ENCODE measurements around the gene EFCAB8.
A peak's percentile ranks its signal among the peaks of the same experiment; 100 is the strongest.
"Not testable (repeated sequence)": the region's sequence is repeated elsewhere in the genome, so short reads cannot be mapped to it uniquely, and the experiment has no call there.

The EFCAB8 gene

DNA sequence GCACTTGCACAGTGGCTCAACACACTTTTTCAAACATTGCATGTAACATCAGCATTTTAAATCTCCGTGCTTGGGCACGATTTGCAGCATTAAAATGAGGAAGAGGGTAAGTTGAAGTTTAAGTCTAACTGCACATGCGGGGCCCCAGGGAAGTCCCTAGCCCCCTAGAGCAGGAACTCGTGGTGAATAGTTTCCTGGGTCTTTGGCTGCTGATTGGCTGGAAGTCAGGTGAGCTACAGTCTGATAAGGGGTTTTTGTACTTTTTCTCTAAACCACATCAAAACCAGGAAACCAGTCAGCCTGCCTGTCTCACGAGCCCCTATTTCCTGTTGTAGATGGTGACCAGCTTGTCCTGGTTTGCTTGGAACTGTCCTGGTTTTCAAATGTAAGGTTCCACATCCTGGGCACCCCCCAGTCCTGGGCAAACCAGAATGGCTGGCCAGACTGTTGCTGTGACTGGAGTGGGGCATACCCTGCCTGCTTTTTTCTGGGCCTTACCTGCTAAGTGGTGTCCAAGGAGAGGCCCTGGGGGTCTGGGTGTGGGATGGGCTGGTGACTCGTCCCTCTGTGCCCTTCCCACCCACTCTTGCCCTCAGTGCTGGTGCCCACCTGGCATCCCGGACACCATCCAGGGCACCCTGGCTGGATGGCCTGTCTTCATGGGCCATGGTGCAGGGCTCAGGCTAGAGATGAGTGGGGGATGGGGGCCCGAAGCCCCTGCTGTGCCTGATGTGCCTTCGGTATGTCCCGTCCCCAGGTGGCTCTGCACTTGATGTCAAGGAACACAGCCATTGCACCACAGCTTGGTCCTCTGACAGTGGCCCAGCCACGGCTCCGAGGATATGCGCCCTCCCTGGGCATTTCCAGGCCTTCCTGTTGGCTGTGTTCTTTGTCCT is 113.7 kb downstream of the EFCAB8 start:
- DNase-seq (ENCODE audit: low read depth in 2 of 2): peak; percentile 71

DNA sequence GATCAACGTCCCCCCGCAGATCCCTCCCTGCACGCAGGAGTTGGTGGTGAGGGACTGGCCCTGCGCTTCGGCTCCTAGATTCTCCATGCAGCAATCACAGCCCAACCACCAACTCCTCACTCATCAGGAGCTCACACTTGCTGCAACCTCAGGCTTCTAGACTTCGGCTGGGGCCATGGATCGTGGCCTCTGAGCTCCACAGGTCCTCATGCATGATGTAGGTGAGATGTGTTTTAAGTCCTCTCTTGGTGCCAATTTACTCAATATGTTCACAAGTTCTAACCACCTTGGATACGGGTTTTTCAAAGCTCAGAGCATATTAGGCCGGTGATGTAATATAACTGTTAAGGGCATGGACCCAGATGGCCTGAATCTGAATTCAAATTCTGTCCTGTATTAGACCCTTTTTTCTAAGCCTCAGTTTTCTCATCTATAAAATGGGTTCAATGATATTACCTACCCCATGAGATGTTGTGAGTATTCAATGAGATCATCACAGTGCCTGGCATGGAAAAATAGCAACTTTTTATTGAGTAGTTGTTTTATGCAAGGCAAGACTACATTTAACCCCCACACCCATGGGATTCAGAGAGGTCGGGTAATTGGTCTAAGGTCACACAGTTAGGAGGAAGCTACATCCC is 114.5 kb downstream of the EFCAB8 start:
- DNase-seq (ENCODE audit: low read depth in 2 of 2): no peak

DNA sequence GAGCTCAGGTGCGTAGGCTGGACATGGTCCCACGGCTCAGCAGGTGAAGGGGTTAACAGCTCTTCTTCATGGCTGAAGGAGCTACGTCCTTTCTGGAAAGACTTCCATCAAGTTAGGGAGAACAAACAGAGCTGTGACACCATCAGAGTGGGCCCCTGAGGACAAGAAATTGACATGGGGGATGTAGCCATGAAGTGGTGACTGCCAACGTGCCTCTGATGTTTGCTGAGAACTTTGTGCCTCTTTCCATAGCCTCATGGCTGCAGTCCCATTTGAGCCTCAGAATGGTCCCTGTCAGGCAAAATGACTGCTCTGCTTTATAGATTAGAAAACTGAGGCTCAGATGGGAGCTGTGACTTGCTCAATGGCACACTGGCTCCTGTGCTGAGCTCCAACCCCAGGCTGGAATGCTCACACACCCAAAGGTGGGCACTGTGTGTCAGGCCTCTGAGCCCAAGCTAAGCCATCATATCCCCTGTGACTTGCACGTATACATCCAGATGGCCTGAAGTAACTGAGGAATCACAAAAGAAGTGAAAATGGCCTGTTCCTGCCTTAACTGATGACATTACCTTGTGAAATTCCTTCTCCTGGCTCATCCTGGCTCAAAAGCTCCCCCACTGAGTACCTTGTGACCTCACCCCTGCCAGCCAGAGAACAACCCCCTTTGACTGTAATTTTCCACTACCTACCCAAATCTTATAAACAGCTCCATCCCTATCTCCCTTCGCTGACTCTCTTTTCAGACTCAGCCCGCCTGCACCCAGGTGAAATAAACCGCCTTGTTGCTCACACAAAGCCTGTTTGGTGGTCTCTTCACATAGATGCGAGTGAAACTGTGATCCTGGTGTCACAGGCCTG is 115.7 kb downstream of the EFCAB8 start:
- not testable (repeated sequence) for DNase-seq (ENCODE audit: low read depth in 2 of 2)

DNA sequence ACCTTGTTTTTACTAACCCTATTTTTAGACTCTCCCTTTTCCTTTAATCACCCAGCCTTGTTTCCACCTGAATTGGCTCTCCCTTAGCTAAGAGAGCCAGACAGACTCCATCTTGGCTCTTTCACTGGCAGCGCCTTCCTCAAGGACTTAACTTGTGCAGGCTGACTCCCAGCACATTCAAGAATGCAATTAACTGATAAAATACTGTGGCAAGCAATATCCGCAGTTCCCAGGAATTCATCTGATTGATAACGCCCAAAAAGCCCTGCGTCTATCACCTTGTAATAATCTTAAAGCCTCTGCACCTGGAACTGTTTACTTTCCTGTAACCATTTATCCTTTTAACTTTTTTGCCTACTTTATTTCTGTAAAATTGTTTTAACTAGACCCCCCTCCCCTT is 116.4 kb downstream of the EFCAB8 start:
- not testable (repeated sequence) for DNase-seq (ENCODE audit: low read depth in 2 of 2)

DNA sequence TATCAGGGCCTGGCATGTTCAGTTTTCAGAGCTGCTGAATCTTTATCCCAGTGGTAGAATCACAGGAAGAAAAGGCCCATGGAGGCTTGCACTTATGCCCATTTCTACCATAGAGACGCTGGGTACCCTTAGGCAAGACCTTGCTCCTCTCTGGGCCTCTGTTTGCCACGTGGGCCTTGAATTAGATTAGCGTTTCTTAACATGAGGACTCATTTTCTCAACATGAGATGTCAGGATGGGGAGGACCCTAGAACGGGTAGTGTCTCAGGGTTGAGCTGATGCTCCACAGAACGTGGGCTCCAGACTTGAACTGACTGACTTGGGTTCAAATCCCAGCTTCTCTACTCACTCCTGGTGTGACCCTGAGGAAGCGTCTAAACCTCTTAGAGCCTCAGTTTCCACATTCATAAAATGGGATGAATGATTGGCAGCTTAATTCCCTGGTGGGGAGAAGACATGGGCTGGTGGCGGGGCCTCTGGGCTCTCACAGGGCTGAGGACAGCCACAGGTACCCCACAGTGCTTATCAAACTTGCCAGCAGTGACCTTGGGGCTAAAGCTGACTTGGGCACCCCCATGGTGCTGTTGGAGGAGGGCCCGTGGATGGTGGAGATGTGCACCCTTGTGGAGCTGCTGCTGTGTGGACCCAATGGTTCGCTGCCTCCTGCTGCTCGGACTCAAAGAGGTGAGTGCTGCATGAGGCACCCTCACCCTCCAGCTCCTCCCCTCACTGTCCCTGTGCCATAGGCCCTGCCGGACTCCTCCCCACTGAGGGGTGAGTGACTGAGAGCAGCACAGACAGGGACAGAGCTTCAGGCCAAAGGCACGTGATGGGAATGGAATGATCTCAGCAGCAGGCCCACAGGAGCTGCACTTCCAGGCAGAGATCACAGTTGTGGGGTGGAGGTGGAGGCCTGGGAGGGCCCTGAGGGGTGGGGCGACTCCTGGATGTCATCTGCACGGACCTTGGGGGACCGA is 117.3 kb downstream of the EFCAB8 start:
- no peak for DNase-seq (ENCODE audit: low read depth in 2 of 2)

DNA sequence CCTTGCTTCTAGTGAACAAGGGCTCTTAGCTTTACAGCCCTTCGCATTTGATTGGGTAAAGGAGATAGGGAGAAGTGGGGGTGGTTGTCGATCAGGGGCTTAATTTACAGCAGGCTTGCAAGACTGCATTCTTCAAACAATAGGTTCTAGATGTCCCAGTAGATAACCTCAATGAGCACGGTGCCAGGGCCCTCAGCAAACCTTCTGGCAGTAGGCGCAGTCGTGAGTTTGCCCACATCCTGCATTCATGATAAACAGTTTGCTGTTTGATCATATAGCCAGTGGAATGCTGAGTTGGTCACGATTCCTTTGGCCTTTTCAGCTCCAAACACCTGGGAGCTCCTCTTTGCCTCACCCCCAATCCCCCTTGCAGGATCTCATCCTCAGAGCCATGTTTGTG is 118.0 kb downstream of the EFCAB8 start:
- no peak for DNase-seq (ENCODE audit: low read depth in 2 of 2)

DNA sequence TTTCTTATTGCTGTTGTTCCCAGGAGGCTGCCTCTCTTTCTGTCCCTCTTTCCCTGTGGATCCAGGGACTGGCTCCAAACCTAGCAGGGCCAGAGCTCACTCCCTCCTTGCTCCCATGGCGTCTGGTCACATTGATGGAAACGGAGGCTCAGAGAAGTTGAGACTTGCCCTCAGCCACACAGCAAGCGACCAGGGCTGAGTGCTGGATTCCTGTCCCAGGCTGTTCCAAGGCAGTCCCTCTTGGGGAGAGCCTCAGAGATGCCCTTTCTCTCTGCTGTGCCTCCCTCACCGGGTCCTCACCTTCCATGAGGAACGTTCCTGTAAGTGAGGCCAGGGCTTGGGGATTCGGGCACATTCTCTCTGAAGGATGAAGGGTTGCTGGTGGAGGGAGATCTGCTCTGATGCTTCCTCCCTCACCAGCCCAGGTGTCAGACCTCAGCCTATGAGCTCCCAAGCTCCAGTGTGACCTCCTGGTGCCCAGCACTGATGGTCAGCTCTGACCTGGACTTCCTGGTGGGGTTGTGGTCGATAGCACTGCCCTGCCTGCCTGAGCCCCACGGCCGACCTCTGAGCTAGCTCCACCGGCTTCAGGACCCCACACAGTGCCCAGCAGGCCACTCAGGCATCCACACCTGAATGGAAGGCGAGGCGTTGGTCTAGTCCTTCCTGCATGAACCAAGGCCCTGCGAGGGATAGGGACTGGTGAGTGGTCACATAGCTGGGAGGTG is 118.7 kb downstream of the EFCAB8 start:
- no peak for DNase-seq (ENCODE audit: low read depth in 2 of 2)

DNA sequence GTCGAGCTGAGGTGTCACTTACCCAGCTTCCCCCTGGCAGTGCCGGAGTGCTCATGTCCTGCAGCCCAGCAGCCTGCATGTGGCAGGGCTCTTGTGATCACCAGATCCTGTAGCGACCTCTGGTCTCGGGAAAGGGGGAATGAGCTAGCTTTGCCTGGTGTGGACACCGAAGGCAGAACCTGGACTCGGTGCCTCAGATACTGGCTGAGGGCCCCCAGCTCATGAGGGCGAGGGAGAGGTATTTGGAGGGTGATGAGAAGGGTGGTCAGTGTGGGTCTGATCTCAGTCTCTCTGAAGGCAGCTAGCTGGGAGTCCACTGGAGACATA is 119.2 kb downstream of the EFCAB8 start:
- no peak for DNase-seq (ENCODE audit: low read depth in 2 of 2)

DNA sequence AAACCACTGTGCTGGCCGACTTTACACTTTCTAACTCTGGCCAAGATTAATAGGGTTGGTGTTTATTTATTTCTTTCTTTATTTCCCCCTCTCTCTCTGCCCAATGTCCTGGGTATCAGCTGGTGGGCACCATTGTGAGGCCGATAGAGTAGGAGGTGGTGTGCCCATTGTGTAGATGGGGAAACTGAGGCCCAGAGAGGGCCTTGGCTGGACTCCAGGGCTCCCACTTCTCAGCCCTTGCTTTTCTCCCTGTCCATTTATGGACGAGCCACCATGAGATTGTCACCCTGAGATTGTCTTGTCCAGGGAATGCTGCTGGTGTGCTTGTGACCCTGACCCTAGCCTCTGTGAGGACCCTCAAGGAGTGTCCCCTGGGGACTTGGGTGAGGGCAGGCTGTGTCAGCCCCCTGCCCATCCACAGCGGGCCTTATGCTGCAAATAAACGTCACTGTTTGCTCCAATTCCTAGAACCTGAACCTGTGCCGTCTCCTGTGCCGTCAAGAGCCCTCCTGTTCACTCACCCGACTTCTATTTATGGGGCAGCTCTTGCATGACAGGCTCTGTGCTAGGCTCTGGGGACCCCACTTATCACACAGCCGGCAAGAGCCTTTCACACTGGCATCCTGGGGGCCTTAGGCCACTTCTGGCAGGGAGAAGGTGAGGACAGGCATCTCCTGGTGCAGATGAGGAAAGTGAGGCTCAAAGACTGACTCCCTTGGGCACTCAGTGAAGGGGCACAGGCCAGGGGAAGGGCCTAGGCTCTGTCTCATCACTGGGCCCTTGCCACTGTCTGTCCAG is 120.7 kb downstream of the EFCAB8 start:
- no peak for DNase-seq (ENCODE audit: low read depth in 2 of 2)

DNA sequence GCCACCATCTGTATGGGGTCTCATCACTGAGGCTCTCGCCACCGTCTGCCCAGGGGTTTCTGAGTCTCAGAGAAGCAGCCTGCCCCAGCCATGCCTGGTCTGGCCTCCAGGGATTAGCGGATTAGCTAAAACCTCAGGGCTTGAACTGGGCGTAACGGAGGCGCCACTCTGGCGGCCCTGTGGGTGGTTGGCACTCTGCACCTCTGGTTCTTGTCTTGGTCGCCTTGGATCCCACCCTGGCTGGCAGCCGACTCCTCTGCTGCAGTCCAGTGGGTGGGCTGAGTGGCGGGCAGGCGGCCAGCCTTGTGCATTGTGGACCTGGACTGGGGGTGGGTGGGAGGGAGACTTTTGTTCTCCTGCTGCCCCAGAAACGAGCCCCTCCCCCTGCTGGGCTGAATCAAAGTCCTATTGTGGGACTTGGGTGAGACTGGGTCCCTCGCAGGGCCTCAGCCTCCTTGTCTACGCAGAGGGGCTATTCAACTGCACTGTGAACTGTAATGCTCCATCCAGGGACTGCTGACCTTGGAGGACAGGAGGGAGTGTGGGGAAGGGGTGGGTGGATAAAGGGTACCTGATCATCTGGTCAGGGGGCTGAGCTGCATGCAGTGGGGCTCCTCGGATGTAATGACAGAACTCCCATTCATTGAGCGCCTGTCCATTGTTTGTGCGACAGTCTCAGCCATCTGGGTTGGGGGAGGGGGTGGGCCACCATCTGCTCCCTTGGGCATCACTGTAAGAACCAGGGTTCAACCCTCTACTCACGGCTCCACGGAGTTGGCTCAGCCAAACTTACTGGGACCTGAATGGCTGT is 121.6 kb downstream of the EFCAB8 start:
- DNase-seq (ENCODE audit: low read depth in 2 of 2): no peak

DNA sequence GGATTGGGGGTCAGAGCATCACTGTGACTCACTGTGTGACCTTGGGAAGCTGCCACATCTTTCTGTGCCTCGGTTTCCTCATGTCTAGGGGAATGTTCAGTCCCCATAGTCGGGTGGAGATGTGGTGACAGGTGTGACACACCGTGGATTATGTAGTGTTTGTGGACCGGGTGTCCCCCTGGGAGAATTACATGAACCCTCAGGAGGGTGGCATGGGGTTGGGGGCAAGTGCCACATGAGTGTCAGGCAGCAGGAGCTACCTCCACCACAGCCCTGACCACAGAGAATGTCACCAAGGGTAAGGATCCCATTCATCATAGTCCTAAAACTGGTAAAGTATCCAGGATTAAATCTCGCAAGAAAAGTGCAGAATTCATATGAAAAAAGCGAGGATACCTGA is 122.3 kb downstream of the EFCAB8 start:
- no peak for DNase-seq (ENCODE audit: low read depth in 2 of 2)

DNA sequence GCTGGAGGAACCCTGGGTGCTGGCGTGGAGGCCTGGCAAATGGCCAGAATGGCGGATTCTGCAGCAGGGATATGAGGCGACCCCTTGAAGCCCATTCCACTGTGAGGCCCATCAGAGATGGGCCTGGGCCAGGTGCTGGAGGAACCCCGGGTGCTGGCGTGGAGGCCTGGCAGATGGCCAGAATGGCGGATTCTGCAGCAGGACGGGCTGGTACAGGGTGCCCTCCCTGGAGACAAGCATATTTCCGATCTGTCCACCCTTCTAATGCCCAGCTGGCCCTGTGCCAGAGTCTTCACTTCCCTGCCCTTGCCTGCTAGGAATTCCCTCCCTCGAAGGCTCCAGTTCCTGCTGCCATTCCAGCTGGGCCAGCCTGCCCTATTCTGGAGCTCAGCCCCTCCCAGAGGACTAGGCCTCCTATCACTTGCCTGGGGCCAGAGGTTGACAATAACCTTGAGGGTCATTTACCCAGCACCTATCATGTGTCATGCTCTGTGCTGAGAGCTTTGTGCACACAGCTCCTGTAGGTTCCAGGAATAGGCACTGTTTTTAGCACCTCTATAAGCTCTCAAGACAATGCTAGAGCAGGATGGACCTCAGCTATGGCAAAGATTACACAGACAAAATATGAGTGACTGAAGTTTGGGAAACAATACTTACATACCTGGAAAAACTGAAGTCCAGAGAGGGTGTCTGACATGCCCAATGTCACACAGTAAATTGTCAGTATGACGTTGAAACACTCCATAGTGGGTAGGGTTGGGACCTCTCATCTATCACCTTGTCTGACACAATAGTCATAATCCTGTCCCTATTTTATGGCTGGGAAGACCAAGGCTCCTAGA is 124.1 kb downstream of the EFCAB8 start:
- no peak for DNase-seq (ENCODE audit: low read depth in 2 of 2)

DNA sequence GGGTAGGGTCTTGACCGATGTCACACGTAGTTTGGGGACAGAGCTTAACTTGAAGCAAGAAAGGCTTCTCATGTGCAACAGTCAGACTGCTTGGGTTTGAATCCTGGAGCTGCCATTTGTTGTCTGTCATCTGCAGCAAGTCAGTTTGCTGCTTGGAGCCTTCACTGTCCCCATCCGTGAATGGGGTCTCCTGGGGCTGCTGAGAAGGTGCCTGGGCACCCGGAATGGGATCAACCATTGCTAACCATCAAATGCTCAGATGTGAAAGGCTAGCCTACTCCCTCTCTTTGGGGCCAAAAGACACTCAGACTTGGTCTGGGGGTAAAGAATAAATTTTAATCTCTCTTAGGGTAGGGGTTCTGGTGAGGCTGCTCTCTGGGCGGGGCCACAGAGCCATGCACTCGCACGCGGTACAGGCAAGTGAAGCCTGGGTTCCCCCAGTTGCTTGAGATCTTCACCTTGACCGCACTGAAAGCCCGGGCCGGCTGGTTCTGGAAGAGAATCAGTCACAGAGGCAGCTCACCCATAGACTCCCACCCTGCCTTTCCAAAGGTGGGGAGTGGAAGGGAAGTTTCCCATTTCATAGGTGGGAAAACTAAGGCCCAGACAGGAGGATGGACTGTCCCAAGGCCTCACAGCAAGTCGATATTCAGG is 124.9 kb downstream of the EFCAB8 start:
- no peak for DNase-seq (ENCODE audit: low read depth in 2 of 2)

DNA sequence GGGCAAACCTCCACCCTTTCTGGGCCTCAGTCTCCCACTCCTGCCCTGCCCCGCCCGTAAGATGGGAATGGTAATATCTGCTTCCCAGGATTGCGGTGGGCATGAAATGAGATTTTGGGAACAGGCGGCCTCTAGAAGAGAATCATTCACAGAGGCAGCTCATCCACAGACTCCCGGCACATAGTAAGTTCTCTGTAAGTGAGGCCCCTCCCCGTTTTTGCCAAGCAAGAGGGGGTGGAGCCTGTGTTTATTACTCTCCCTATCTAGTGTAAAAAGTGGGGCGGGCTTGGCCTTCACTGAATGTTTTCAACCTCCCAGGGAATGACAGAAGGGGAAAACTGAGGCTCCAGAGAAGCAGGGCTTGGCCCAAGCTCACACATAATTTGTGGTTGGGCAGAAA is 125.5 kb downstream of the EFCAB8 start:
- no peak for DNase-seq (ENCODE audit: low read depth in 2 of 2)

DNA sequence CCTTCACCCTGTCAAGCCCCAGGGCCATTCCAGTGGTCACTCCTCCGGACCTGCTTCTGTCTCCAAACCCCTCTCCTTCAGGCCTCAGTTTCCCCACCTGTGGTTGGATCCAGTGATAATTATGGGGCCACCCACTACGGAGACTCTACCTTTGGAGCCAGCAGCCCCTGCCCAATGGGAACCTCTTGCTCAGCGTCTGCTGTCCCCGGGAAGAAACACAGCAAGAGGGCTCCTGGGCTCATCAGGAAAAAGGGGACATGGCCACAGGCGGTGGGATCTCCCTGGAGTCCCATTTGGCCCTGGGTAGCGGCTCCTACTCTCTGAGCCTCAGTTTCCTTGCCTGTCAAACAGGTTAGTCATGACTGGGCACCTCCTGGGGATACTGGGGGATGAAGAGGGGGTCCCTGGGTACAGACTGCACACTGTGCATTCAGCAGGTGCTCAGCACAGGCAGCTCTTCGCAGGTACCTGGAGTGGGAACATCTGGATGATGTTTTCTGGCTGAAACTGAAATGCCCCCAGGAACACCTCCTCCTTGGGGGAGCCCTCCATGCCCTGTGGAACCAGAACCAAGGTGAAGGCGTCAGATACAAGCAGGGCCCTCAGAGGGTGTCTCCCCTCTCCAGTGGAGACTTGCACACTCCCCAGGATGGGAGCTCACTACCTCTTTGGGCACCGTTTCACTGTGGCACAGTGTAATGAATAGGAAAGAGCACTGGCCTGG is 126.1 kb downstream of the EFCAB8 start:
- no peak for DNase-seq (ENCODE audit: low read depth in 2 of 2)

DNA sequence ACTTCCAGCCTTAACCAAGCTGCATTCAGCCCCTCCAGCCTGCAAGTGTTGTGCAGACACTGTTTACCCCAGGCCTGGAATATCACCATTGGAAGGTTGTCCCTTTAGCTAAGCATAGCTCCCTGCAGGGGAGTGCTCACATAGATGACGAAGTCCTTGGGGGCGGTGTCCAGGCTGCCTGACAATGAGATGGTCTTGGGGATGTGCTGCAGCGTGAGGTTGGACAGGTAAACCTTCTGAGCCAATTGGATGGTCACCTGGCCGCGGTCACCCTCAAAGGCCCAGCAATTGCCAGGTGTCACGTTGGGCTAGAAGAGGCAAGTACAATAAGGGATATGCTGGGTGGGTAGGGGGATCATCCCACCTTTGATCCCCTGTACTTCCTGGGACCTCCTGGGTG is 126.9 kb downstream of the EFCAB8 start:
- no peak for DNase-seq (ENCODE audit: low read depth in 2 of 2)

Measured in stimulated activated CD4-positive, alpha-beta T cell treated with anti-CD3 and anti-CD28 coated beads, Interleukin-15, amount 100 ng/mL, for 48 hours (primary cell).